Activated gamma-delta T cell treated with anti-CD3 and anti-CD28 coated beads, Interleukin-2, amount 50 U/mL, for 16 hours (primary cell): ENCODE measurements around the gene STX5.
"Not testable (repeated sequence)": the region's sequence is repeated elsewhere in the genome, so short reads cannot be mapped to it uniquely, and the experiment has no call there.

Source experiments
- DNase-seq: peaks from one replicate; pipeline ENCODE4 v3.0.0-alpha.2; 2020; ENCODE audit warnings: low read depth

The STX5 gene

GRCh38 chr11:62782753-62783152, 49.1 kb downstream of the STX5 start:
- no peak for DNase-seq

GRCh38 chr11:62778441-62778840, 53.4 kb downstream of the STX5 start:
- DNase-seq, result no peak

- DNase-seq, result no peak
These were observed 54.5 kb downstream of the STX5 start for GRCh38 chr11:62777389-62777788.

- no peak for DNase-seq
These were observed 56.2 kb downstream of the STX5 start for GRCh38 chr11:62775646-62776045.

- DNase-seq, result no peak
These were observed 57.4 kb downstream of the STX5 start for GRCh38 chr11:62774407-62774806.

GRCh38 chr11:62771144-62772021, 60.5 kb downstream of the STX5 start, which contains the start of gene TAF6L:
Gene TAF6L (plus strand): TSS chr11:62771396. CDS start chr11:62775784, 4,388 bp downstream.
- peak; percentile 84 for DNase-seq

- no peak for DNase-seq
These were observed 61.1 kb downstream of the STX5 start for GRCh38 chr11:62770778-62771143.

GRCh38 chr11:62760867-62761227, 71.0 kb downstream of the STX5 start:
- DNase-seq, result not testable (repeated sequence)

- DNase-seq, result no peak
These were observed 73.7 kb downstream of the STX5 start for GRCh38 chr11:62757846-62758788.
